ENCODE data around the gene PUS7.

DNA sequence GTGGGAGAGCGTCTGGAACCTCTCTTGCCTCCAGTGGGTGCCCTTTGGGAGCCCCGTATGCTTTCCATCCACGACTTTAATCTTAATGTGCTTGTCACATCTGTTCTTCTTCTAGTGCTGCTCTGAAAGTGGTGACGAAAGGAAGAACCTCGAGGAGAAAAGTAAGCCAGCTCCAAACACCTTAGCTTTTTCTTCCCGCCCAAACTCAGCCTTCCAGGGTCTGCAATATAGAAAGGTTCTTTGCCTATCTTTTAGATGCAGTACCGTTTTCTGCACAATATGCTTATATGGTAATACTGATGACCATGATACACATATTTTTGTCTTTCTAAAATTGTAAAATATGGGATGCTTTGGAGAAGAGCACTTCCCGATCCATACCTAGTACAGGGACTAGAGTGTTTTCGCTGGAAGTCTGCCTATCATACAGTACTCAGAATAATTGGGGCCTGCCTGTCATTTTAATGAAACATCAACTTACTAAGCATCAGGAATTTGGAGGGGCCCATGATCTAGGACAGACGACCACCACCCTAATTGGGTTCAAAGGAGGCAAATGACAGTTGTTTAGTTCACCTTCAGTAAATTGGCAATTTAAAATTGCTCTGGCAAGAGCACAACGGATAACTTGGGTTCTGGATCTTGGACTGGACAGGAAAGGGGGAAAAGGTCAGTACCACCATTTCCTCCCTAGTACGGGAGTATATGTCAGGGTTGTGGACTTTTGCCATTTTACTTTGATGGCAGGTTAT, 10.8 kb upstream of the PUS7 start:
- TF ChIP-seq, protein P1, sequence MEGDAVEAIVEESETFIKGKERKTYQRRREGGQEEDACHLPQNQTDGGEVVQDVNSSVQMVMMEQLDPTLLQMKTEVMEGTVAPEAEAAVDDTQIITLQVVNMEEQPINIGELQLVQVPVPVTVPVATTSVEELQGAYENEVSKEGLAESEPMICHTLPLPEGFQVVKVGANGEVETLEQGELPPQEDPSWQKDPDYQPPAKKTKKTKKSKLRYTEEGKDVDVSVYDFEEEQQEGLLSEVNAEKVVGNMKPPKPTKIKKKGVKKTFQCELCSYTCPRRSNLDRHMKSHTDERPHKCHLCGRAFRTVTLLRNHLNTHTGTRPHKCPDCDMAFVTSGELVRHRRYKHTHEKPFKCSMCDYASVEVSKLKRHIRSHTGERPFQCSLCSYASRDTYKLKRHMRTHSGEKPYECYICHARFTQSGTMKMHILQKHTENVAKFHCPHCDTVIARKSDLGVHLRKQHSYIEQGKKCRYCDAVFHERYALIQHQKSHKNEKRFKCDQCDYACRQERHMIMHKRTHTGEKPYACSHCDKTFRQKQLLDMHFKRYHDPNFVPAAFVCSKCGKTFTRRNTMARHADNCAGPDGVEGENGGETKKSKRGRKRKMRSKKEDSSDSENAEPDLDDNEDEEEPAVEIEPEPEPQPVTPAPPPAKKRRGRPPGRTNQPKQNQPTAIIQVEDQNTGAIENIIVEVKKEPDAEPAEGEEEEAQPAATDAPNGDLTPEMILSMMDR (IDR thresholded peaks at IDR 0.05) = no peak
- TF ChIP-seq POLR2A (IDR thresholded peaks at IDR 0.05) = no peak
